MM.1S (cell line): ENCODE results near the gene NTSR1.

Experiments
- EZH2 ChIP-seq: fragments of 300-600 bp; sonication (generic); optimal IDR thresholded peaks from 2 replicates; pipeline ENCODE3; 2017; ENCODE audit warnings: low read depth, mild to moderate bottlenecking, antibody characterized with exemption, low read length, mixed read lengths
- EZH2phosphoT487 ChIP-seq: fragments of 300-600 bp; sonication (generic); IDR thresholded peaks from 2 replicates; pipeline ENCODE4 v1.6.1; 2018; ENCODE audit warnings: antibody characterized with exemption, low read length
- TF ChIP-seq, protein P1 (sequence below): fragments of 300-600 bp; sonication (generic); IDR thresholded peaks from 2 replicates; pipeline ENCODE4 v1.5.1; 2016; ENCODE audit warnings: antibody characterized with exemption, low read length, mixed read lengths

DNA sequence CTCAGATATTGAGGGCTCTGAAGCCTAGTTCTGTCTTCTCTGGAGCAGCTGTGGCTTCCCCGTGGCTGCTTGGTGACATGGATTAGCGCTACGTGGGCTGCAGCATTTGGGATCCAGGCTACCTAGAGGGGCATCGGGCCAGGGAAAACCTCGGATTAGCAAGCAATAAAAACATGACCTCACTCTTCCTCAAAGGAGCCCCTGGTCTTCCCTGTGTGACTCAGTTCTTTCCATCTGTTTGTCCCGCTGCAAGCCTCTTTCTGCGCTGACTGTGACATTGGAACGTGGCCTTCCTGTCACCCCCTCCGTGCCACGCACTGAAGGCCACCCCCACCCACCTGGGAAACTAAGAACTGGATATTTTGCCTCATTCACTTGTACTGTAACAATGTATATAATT is 91.2 kb downstream of the NTSR1 start:
- TF ChIP-seq, protein P1, sequence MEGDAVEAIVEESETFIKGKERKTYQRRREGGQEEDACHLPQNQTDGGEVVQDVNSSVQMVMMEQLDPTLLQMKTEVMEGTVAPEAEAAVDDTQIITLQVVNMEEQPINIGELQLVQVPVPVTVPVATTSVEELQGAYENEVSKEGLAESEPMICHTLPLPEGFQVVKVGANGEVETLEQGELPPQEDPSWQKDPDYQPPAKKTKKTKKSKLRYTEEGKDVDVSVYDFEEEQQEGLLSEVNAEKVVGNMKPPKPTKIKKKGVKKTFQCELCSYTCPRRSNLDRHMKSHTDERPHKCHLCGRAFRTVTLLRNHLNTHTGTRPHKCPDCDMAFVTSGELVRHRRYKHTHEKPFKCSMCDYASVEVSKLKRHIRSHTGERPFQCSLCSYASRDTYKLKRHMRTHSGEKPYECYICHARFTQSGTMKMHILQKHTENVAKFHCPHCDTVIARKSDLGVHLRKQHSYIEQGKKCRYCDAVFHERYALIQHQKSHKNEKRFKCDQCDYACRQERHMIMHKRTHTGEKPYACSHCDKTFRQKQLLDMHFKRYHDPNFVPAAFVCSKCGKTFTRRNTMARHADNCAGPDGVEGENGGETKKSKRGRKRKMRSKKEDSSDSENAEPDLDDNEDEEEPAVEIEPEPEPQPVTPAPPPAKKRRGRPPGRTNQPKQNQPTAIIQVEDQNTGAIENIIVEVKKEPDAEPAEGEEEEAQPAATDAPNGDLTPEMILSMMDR: no peak
- TF ChIP-seq EZH2phosphoT487 (no peak), EZH2 (no peak)
